HepG2 (cell line): ENCODE results near the gene RTN4. TPM values are rescaled to one million over a fixed set of nuclear protein-coding genes. Genes with fewer than 3 reads are reported as not detected.

Source experiments
- ATF2 ChIP-seq: sonication (generic); formaldehyde crosslinking; IDR thresholded peaks from 2 replicates; pipeline ENCODE4 v1.4.0; 2020; ENCODE audit warnings: missing genetic modification reagents
- CC2D1A ChIP-seq: sonication (generic); formaldehyde crosslinking; IDR thresholded peaks from 2 replicates; pipeline ENCODE4 v1.8.1; 2023; ENCODE audit warnings: mild to moderate bottlenecking, missing genetic modification reagents
- FOSL2 ChIP-seq: sonication (generic); formaldehyde crosslinking; IDR thresholded peaks from 2 replicates; pipeline ENCODE4 v1.4.0; 2020; ENCODE audit warnings: missing genetic modification reagents
- HIVEP1 ChIP-seq: sonication (generic); formaldehyde crosslinking; IDR thresholded peaks from 2 replicates; pipeline ENCODE4 v1.4.0; 2020; ENCODE audit warnings: mild to moderate bottlenecking, missing genetic modification reagents
- HNF1A ChIP-seq, 2 experiments: sonication (generic) in 1 of 2; formaldehyde crosslinking in 1 of 2; IDR thresholded peaks; 2 replicates each; pipeline versions ENCODE4 v1.4.0 to v1.6.1; 2016 to 2020; ENCODE audit warnings: borderline replicate concordance in 1 of 2, low read depth in 1 of 2, mild to moderate bottlenecking in 1 of 2, missing genetic modification reagents in 1 of 2
- MATR3 ChIP-seq: sonication (generic); formaldehyde crosslinking; IDR thresholded peaks from 2 replicates; pipeline ENCODE4 v1.4.0; 2020; ENCODE audit warnings: missing genetic modification reagents
- NPAS2 ChIP-seq: sonication (generic); formaldehyde crosslinking; IDR thresholded peaks from 2 replicates; pipeline ENCODE4 v1.8.0; 2022; ENCODE audit warnings: mild to moderate bottlenecking, missing genetic modification reagents, borderline replicate concordance
- SOX13 ChIP-seq, 3 experiments: fragments of 450-650 bp in 1 of 3; sonication (generic) in 1 of 3; formaldehyde crosslinking in 1 of 3; IDR thresholded peaks in 2 of 3; conservative IDR thresholded peaks in 1 of 3; 2 replicates each; pipeline versions ENCODE4 v1.5.0 to v1.6.1; 2016 to 2020; ENCODE audit warnings: antibody characterized with exemption in 1 of 3, mild to moderate bottlenecking in 1 of 3, missing compliant biosample characterization in 1 of 3, missing genetic modification reagents in 1 of 3, moderate library complexity in 1 of 3
- STAT6 ChIP-seq: sonication (generic); formaldehyde crosslinking; IDR thresholded peaks from 2 replicates; pipeline ENCODE4 v1.4.0; 2020; ENCODE audit warnings: missing genetic modification reagents, mild to moderate bottlenecking, borderline replicate concordance
- ZBTB10 ChIP-seq: sonication (generic); formaldehyde crosslinking; IDR thresholded peaks from 2 replicates; pipeline ENCODE4 v1.4.0; 2020; ENCODE audit warnings: missing genetic modification reagents, borderline replicate concordance
- ZBTB8A ChIP-seq: sonication (generic); formaldehyde crosslinking; IDR thresholded peaks from 2 replicates; pipeline ENCODE4 v1.4.0; 2020; ENCODE audit warnings: mild to moderate bottlenecking, low read depth, missing genetic modification reagents, borderline replicate concordance
- ZNF350 ChIP-seq: sonication (generic); formaldehyde crosslinking; IDR thresholded peaks from 2 replicates; pipeline ENCODE4 v1.4.0; 2020; ENCODE audit warnings: mild to moderate bottlenecking, low read depth, missing genetic modification reagents, borderline replicate concordance
- ZNF567 ChIP-seq: sonication (generic); formaldehyde crosslinking; IDR thresholded peaks from 2 replicates; pipeline ENCODE4 v1.8.1; 2023; ENCODE audit warnings: mild to moderate bottlenecking, missing genetic modification reagents, borderline replicate concordance
- ZNF598 ChIP-seq: sonication (generic); formaldehyde crosslinking; IDR thresholded peaks from 2 replicates; pipeline ENCODE4 v1.5.1; 2020; ENCODE audit warnings: mild to moderate bottlenecking, missing genetic modification reagents, borderline replicate concordance
- polyA plus RNA-seq, 8 experiments: library from polyadenylated mRNA; depleted of rRNA in 3 of 8; stranded (reverse) in 7 of 8; unstranded in 1 of 8; fragments of >200 nt; fragmentation: Illumina TruSeq in 4 of 8; extraction: Trizol in 4 of 8; gene quantifications; 2 replicates each; pipeline versions ENCODE4 v1.2.1 to v1.2.3, GENCODE V29; 2011 to 2016; ENCODE audit warnings: low read depth in 4 of 8, missing spikeins in 1 of 8, mixed read lengths in 1 of 8; ENCODE audit not compliant: insufficient read depth in 1 of 8
- total RNA-seq, 5 experiments: library from RNA; depleted of rRNA; stranded (reverse); fragments of >200 nt; fragmentation: Illumina TruSeq; extraction: Trizol; gene quantifications; 2 replicates each; pipeline ENCODE4 v1.2.3, GENCODE V29; 2016; ENCODE audit warnings: low read depth in 1 of 5

Gene RTN4
- total and polyA plus RNA-seq, 2 of the 13 experiments (the other 11 are each of a cell fraction or from before 2014, with no cell fraction given): 98.4 to 133 TPM

GRCh38 chr2:55014962-55015939 is 35.0 kb downstream of the RTN4 start (continued):
- no peak for TF ChIP-seq ZNF350
- peak; percentile 93 for TF ChIP-seq HNF1A (IDR thresholded peaks at IDR 0.05; ENCODE audit: low read depth)
- TF ChIP-seq HNF1A (CRISPR knock-in tag; IDR thresholded peaks at IDR 0.05; ENCODE audit: borderline replicate concordance): peak; percentile 95
- no peak for TF ChIP-seq HIVEP1
- no peak for TF ChIP-seq ZNF598 (CRISPR knock-in tag)
- no peak for TF ChIP-seq ZBTB10 (CRISPR knock-in tag)
- 0 out of 2 replicates have a peak, but pooled peaks have one; percentile 51 for TF ChIP-seq STAT6 (CRISPR knock-in tag)
- peak; percentile 40 for TF ChIP-seq FOSL2 (CRISPR knock-in tag)
- no peak for TF ChIP-seq SOX13 (IDR thresholded peaks at IDR 0.05)
- peak in 1 of 2 experiments; percentile 51; a peak in 1 of 4 replicates for TF ChIP-seq SOX13 (CRISPR knock-in tag; conservative IDR thresholded peaks at IDR 0.05 in 1 of 2, IDR thresholded peaks at IDR 0.05 in 1 of 2)
- no peak for TF ChIP-seq NPAS2 (CRISPR knock-in tag)
- peak; percentile 53; the same call in 1 of the 2 replicates for TF ChIP-seq ATF2 (CRISPR knock-in tag)
- TF ChIP-seq CC2D1A (CRISPR knock-in tag): no peak
- TF ChIP-seq MATR3: no peak
- TF ChIP-seq ZBTB8A (CRISPR knock-in tag): no peak
- no peak for TF ChIP-seq ZNF567 (CRISPR knock-in tag)
